MM.1S (cell line): ENCODE measurements around the gene CARMIL1.

Experiments used
- EZH2 ChIP-seq: fragments of 300-600 bp; sonication (generic); optimal IDR thresholded peaks from 2 replicates; pipeline ENCODE3; 2017; ENCODE audit warnings: low read depth, mild to moderate bottlenecking, antibody characterized with exemption, low read length, mixed read lengths
- EZH2phosphoT487 ChIP-seq: fragments of 300-600 bp; sonication (generic); IDR thresholded peaks from 2 replicates; pipeline ENCODE4 v1.6.1; 2018; ENCODE audit warnings: antibody characterized with exemption, low read length
- TF ChIP-seq, protein P1 (sequence below): fragments of 300-600 bp; sonication (generic); IDR thresholded peaks from 2 replicates; pipeline ENCODE4 v1.5.1; 2016; ENCODE audit warnings: antibody characterized with exemption, low read length, mixed read lengths

DNA sequence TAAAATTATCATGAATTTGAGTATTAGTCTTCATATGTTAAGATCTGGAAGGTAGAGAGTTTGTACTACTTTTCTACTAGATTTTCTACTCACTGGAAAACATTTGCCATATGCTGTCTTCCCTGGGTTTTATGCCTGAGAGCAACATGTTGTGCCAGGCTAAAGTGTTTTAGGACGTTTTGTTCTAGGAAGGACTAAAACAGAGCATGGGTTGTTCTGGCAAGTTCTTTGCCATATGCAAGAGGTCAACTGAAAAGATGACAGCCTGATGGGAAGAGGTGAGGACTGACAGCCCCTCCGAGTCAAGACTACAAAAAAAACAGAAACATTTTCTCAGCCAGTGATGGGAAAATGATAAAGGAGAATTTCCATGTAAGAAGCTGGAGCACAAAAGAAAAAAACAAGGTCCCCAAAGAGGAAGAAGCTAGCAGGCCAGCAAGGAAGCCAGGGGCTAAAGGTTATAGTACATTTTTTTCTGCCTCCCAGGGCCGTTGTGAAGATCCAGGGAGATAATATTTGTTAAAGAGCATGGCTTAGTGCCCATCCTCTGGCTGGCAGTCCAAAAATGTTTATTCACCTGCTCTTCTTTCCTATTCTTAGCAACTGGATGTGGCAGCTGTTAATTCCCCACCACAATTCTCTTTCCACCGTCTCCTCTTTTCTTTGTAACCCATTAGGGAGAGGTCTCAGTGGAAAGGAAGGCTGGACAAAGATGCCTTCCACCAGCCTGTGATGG is 380.6 kb downstream of the CARMIL1 start:
- TF ChIP-seq, protein P1, sequence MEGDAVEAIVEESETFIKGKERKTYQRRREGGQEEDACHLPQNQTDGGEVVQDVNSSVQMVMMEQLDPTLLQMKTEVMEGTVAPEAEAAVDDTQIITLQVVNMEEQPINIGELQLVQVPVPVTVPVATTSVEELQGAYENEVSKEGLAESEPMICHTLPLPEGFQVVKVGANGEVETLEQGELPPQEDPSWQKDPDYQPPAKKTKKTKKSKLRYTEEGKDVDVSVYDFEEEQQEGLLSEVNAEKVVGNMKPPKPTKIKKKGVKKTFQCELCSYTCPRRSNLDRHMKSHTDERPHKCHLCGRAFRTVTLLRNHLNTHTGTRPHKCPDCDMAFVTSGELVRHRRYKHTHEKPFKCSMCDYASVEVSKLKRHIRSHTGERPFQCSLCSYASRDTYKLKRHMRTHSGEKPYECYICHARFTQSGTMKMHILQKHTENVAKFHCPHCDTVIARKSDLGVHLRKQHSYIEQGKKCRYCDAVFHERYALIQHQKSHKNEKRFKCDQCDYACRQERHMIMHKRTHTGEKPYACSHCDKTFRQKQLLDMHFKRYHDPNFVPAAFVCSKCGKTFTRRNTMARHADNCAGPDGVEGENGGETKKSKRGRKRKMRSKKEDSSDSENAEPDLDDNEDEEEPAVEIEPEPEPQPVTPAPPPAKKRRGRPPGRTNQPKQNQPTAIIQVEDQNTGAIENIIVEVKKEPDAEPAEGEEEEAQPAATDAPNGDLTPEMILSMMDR = no peak
- TF ChIP-seq EZH2phosphoT487 = no peak
- TF ChIP-seq EZH2 = no peak
